Measurements from ENCODE around the gene CTIF. TPM values are rescaled to one million over a fixed set of nuclear protein-coding genes. Genes with fewer than 3 reads are reported as not detected.

Gene CTIF
- total RNA-seq, 1 donor from 2014 or later: 51.5 TPM

DNA sequence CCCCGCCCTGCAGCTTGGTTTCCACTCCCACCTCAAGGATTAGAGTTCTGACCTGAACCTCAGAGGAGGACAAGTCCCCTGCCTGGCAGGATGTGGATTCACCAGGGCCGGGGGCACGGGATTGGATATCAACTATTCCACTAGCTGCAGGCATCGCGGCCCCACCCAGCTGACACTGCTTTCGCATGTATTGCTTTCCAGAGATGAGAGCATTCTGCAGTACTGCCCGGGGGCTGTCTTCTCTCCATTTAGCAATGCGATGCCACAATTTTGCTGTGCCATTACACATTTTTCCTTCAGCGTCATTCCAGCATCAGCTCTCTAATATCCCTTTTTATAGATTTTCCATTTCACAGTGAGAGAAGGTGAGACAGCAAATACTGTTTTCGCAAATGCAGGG lies 42.0 kb downstream of the CTIF start:
- no peak for DNase-seq (ENCODE audit: low spot score)
- H3K4me1 Mint-ChIP-seq (ENCODE audit: unreplicated experiment): no peaks in the 10 kb centered on the region
- H3K9me3 Mint-ChIP-seq (ENCODE audit: unreplicated experiment): no peaks in the 10 kb centered on the region
- H3K27me3 Mint-ChIP-seq (ENCODE audit: unreplicated experiment): peaks cover 5% of the 10 kb centered on the region
- H3K27ac Mint-ChIP-seq (ENCODE audit: unreplicated experiment): no peak overlapping the region
- H3K36me3 Mint-ChIP-seq (ENCODE audit: low read depth, unreplicated experiment): peaks cover 15% of the 10 kb centered on the region
- H3K4me3 Mint-ChIP-seq (ENCODE audit: unreplicated experiment): no peak overlapping the region
- TF ChIP-seq, protein P1, sequence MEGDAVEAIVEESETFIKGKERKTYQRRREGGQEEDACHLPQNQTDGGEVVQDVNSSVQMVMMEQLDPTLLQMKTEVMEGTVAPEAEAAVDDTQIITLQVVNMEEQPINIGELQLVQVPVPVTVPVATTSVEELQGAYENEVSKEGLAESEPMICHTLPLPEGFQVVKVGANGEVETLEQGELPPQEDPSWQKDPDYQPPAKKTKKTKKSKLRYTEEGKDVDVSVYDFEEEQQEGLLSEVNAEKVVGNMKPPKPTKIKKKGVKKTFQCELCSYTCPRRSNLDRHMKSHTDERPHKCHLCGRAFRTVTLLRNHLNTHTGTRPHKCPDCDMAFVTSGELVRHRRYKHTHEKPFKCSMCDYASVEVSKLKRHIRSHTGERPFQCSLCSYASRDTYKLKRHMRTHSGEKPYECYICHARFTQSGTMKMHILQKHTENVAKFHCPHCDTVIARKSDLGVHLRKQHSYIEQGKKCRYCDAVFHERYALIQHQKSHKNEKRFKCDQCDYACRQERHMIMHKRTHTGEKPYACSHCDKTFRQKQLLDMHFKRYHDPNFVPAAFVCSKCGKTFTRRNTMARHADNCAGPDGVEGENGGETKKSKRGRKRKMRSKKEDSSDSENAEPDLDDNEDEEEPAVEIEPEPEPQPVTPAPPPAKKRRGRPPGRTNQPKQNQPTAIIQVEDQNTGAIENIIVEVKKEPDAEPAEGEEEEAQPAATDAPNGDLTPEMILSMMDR (IDR thresholded peaks at IDR 0.05; ENCODE audit: unreplicated experiment): no peak

DNA sequence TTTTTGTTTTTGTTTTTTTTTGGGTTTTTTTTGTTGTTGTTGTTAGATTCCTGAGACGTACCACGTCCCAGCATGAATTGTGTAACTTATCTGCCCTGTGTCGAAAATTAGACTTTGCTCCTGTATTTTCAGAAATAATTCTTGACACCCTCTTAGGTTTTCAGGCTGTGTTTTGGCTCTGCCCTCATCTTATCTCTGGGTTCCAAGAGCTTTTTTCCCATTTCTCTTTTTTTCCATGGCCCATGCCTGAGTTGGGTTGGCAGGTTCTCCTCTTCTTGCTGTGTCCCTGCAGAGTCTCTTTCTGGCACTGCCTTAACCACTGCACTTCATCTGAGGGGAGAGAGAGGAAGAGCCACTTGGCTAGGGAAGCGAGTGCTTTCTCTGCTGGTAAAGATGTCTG lies 42.4 kb downstream of the CTIF start:
- DNase-seq (ENCODE audit: low spot score): no peak
- TF ChIP-seq, protein P1 (IDR thresholded peaks at IDR 0.05; ENCODE audit: unreplicated experiment): no peak
- Mint-ChIP-seq H3K36me3 (ENCODE audit: low read depth, unreplicated experiment) (peaks cover 15% of the 10 kb centered on the region), H3K4me3 (ENCODE audit: unreplicated experiment) (no peak overlapping the region), H3K27me3 (ENCODE audit: unreplicated experiment) (peaks cover 5% of the 10 kb centered on the region), H3K9me3 (ENCODE audit: unreplicated experiment) (no peaks in the 10 kb centered on the region), H3K27ac (ENCODE audit: unreplicated experiment) (no peak overlapping the region), H3K4me1 (ENCODE audit: unreplicated experiment) (no peaks in the 10 kb centered on the region)

DNA sequence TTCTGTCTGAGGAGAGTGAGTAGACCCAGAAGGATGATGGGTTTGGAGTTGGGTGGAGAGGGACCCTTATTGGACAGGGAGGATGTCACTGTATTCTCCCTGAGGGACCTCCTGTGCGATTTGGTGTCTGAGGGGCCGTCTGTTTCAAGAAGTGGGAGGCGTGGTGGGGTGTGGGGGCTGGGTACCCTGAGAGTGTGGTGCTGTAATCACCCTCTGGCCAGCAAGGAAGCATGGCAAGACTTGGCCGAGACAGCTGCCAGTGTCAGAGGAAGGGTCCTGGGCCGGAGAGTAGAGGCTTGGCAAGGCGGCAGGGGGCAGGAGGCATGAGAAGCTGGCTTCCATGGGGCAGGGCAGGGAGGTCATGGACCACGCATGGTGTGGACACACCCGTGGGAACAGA lies 43.1 kb downstream of the CTIF start:
- Mint-ChIP-seq H3K36me3 (ENCODE audit: low read depth, unreplicated experiment) (peaks cover 11% of the 10 kb centered on the region), H3K27me3 (ENCODE audit: unreplicated experiment) (peaks cover 5% of the 10 kb centered on the region), H3K9me3 (ENCODE audit: unreplicated experiment) (no peaks in the 10 kb centered on the region), H3K27ac (ENCODE audit: unreplicated experiment) (no peak overlapping the region), H3K4me1 (ENCODE audit: unreplicated experiment) (no peaks in the 10 kb centered on the region), H3K4me3 (ENCODE audit: unreplicated experiment) (no peak overlapping the region)
- TF ChIP-seq, protein P1 (IDR thresholded peaks at IDR 0.05; ENCODE audit: unreplicated experiment): no peak
- DNase-seq (ENCODE audit: low spot score): no peak

DNA sequence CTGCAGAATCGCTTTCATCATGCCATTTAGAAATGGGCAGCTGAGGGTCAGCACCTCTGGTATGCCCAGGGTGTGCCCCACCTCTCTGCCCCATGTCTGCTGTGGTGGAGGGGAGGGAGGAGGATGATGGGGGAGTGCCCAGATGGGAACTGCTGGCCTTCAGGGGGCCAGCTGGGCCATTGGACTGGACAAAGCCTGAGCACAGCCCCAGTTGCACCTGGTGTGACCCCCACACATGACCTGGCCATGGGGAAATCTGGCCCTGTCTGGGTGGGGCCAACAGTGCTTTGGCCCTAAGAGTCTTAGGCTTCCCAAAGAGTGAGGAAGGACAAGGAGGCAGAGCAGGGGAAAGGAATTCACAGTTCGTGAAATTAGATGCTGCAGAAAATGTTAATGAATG lies 44.1 kb downstream of the CTIF start:
- no peak for DNase-seq (ENCODE audit: low spot score)
- Mint-ChIP-seq H3K9me3 (ENCODE audit: unreplicated experiment) (no peaks in the 10 kb centered on the region), H3K27me3 (ENCODE audit: unreplicated experiment) (peaks cover 5% of the 10 kb centered on the region), H3K4me1 (ENCODE audit: unreplicated experiment) (no peaks in the 10 kb centered on the region), H3K27ac (ENCODE audit: unreplicated experiment) (no peak overlapping the region), H3K4me3 (ENCODE audit: unreplicated experiment) (no peak overlapping the region), H3K36me3 (ENCODE audit: low read depth, unreplicated experiment) (peaks cover 3% of the 10 kb centered on the region)
- TF ChIP-seq, protein P1 (IDR thresholded peaks at IDR 0.05; ENCODE audit: unreplicated experiment): no peak

DNA sequence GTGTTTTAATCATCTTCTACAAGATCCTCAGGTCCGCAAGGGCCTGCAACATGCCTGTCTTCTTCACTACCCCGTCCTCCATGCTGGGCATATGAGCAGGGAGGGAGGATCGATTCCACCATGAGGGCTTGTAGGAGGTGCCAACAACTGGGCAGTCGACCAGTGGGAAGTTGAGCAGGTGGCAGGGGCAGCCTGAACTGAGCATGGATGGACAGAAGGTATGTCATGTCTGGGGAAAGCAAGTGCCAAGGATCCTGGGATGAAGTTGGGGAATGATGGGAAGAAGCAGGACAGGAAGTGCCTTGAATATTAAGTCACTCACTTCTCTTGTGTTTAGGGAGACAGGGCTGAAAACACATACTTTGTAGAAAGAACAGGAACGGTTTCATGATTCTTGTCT lies 44.7 kb downstream of the CTIF start:
- H3K4me3 Mint-ChIP-seq (ENCODE audit: unreplicated experiment): no peak overlapping the region
- no peaks in the 10 kb centered on the region for H3K9me3 Mint-ChIP-seq (ENCODE audit: unreplicated experiment)
- H3K27me3 Mint-ChIP-seq (ENCODE audit: unreplicated experiment): peaks cover 5% of the 10 kb centered on the region
- H3K27ac Mint-ChIP-seq (ENCODE audit: unreplicated experiment): no peak overlapping the region
- peaks cover 4% of the 10 kb centered on the region for H3K36me3 Mint-ChIP-seq (ENCODE audit: low read depth, unreplicated experiment)
- DNase-seq (ENCODE audit: low spot score): no peak
- no peaks in the 10 kb centered on the region for H3K4me1 Mint-ChIP-seq (ENCODE audit: unreplicated experiment)
- TF ChIP-seq, protein P1 (IDR thresholded peaks at IDR 0.05; ENCODE audit: unreplicated experiment): no peak
